Measurements from ENCODE around the gene AP4M1.

GRCh38 chr7:100119970-100120732 lies 18.7 kb downstream of the AP4M1 start:
- no peak for TF ChIP-seq CTCF (IDR thresholded peaks at IDR 0.05; ENCODE audit: poor library complexity)
- TF ChIP-seq EZH2 (IDR thresholded peaks at IDR 0.05; ENCODE audit: borderline replicate concordance), result no peak
